Smooth muscle cell (in vitro differentiated cells): Measurements from ENCODE around the gene SHLD1. TPM values are rescaled to one million over a fixed set of nuclear protein-coding genes. Genes with fewer than 3 reads are reported as not detected.
A peak's percentile ranks its signal among the peaks of the same experiment; 100 is the strongest.
"Not testable (repeated sequence)": the region's sequence is repeated elsewhere in the genome, so short reads cannot be mapped to it uniquely, and the experiment has no call there.

Experiments used
- DNase-seq: peaks from one replicate; lab custom pipeline; 2025; ENCODE audit not compliant: unreplicated experiment; lab: John Stamatoyannopoulos, UW
- H2AFZ ChIP-seq: fragments of 200-600 bp; sonication (generic); 2 replicates; pipeline ENCODE4 v1.6.0; 2016; ENCODE audit warnings: antibody characterized with exemption, low read depth, mild to moderate bottlenecking
- H3F3A ChIP-seq: fragments of 200-600 bp; sonication (generic); 2 replicates; pipeline ENCODE4 v1.6.0; 2017; ENCODE audit warnings: antibody characterized with exemption, low read depth
- H3K27ac ChIP-seq: fragments of 200-600 bp; sonication (generic); 2 replicates; pipeline ENCODE4 v1.5.1; 2016; ENCODE audit warnings: low read depth, mild to moderate bottlenecking
- H3K27me3 ChIP-seq: fragments of 200-600 bp; sonication (generic); 2 replicates; pipeline ENCODE4 v1.6.1; 2016; ENCODE audit warnings: low read depth, mild to moderate bottlenecking
- H3K36me3 ChIP-seq: fragments of 200-600 bp; sonication (generic); 2 replicates; pipeline ENCODE4 v1.5.1; 2016; ENCODE audit warnings: low read depth
- H3K4me1 ChIP-seq: fragments of 200-600 bp; sonication (generic); 2 replicates; pipeline ENCODE4 v1.5.1; 2016; ENCODE audit warnings: low read depth
- H3K4me2 ChIP-seq: fragments of 200-600 bp; sonication (generic); 2 replicates; pipeline ENCODE4 v1.6.0; 2016; ENCODE audit warnings: mild to moderate bottlenecking
- H3K4me3 ChIP-seq: fragments of 200-600 bp; sonication (generic); 2 replicates; pipeline ENCODE4 v1.5.1; 2016; ENCODE audit warnings: mild to moderate bottlenecking
- H3K79me2 ChIP-seq: fragments of 200-600 bp; sonication (generic); 2 replicates; pipeline ENCODE4 v1.6.0; 2016; ENCODE audit warnings: low read depth, mild to moderate bottlenecking
- H3K9ac ChIP-seq: fragments of 200-600 bp; sonication (generic); 2 replicates; pipeline ENCODE4 v1.6.0; 2016; ENCODE audit warnings: low read depth
- H3K9me3 ChIP-seq: fragments of 200-600 bp; sonication (generic); replicated peaks from 2 replicates; pipeline ENCODE4 v1.5.1; 2016; ENCODE audit warnings: low read depth
- H4K20me1 ChIP-seq: fragments of 200-600 bp; sonication (generic); 2 replicates; pipeline ENCODE4 v1.6.0; 2016; ENCODE audit warnings: low read depth
- CTCF ChIP-seq: fragments of 200-600 bp; sonication (generic); IDR thresholded peaks from 2 replicates; pipeline ENCODE4 v1.5.1; 2017; ENCODE audit warnings: borderline replicate concordance, mild to moderate bottlenecking, antibody characterized with exemption; ENCODE audit not compliant: insufficient read depth, poor library complexity, severe bottlenecking
- WGBS: methylation state at CpG from one replicate; pipeline ENCODE4 v1.1.7; 2016; ENCODE audit warnings: low lambda C conversion rate; 5-methylcytosine and 5-hydroxymethylcytosine counted together
- polyA plus RNA-seq: library from polyadenylated mRNA; unstranded; fragments of >200 nt; fragmentation: Nextera tagmentation; extraction: Ambion mirVana; gene quantifications from 2 replicates; pipeline ENCODE4 v1.2.1, GENCODE V29; 2016
- total RNA-seq: library from RNA; depleted of rRNA; stranded (reverse); fragments of >200 nt; gene quantifications from 2 replicates; pipeline ENCODE4 v1.2.3, GENCODE V29; 2014

Gene SHLD1
- 3.3 and 3.9 TPM in 2 replicates for total RNA-seq
- polyA plus RNA-seq: 3.7 TPM in 2 replicates

DNA sequence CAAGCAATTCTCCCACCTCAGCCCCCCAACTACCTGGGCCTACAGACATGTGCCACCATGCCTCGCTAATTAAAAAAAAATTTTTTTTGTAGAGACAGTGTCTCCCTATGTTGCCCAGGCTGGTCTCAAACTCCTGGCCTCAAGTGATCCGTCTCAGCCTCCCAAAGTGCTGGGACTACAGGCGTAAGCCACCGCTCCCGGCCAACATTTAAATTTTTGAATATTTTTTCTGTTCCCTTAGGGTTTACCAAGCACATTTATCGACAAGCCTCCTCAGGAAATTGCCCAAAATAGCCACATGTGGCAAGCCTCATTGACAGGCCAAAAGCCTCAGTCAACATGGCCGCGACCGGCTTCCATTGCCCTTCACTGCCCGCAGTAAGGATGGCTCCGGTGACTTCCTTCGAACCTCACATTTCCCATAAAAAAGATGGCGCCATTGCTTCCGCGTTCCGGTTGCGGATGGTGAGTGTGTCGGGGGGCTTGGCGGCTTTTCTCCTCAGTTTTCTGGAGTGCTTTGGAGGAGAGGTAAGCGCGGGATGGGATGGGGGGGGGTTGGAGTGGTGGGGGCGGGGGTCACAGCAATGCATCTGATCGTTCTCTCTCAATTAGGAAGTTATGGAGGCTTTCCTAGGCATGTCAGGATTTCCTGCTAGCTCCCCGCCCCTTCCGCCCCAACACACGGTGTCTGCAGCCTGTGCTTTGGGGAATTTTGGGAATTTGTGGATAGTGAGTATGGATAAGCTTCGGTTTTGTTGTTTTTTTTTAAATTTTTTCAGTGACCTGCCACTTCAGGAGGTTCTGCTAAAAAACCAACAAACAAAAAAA lies at the start of gene SHLD1:
Gene SHLD1 (plus strand): TSS at position 450 of the 828 bp plus-strand sequence. CDS start 22,465 bp downstream, outside the sequence.
- no peaks in the 10 kb centered on the region for H3K4me1 ChIP-seq
- WGBS: 17% methylated on average over 27 of the region's 27 CpGs
- no peak for TF ChIP-seq CTCF

DNA sequence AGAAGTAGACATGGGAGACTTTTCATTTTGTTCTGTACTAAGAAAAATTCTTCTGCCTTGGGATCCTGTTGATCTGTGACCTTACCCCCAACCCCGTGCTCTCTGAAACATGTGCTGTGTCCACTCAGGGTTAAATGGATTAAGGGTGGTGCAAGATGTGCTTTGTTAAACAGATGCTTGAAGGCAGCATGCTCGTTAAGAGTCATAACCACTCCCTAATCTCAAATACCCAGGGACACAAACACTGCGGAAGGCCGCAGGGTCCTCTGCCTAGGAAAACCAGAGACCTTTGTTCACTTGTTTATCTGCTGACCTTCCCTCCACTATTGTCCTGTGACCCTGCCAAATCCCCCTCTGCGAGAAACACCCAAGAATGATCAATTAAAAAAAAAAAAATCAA lies 47.9 kb upstream of the SHLD1 start:
- H3K9ac ChIP-seq, H4K20me1 ChIP-seq, H3K27ac ChIP-seq, H3K36me3 ChIP-seq, H3K4me3 ChIP-seq, H3K4me2 ChIP-seq, H3F3A ChIP-seq, H3K27me3 ChIP-seq, H3K4me1 ChIP-seq, DNase-seq, H3K79me2 ChIP-seq, H2AFZ ChIP-seq, H3K9me3 ChIP-seq: not testable (repeated sequence)
- WGBS: 81% methylated on average over 5 of the region's 5 CpGs

More for the DNA sequence above, at the start of gene SHLD1:
- Histone ChIP-seq H3K79me2 (peaks cover 3% of the 10 kb centered on the region), H3K9me3 (no peaks in the 10 kb centered on the region), H3K27me3 (no peaks in the 10 kb centered on the region), H3K36me3 (no peaks in the 10 kb centered on the region), H2AFZ (peak within 1 kb of the TSS; percentile 98), H3K4me2 (peak within 1 kb of the TSS; percentile 93), H3K9ac (peak within 1 kb of the TSS; percentile 56), H4K20me1 (no peaks in the 10 kb centered on the region), H3F3A (no peaks in the 10 kb centered on the region), H3K27ac (peak within 1 kb of the TSS; percentile 54), H3K4me3 (peak within 1 kb of the TSS; percentile 83)
- peak; percentile 52 for DNase-seq

DNA sequence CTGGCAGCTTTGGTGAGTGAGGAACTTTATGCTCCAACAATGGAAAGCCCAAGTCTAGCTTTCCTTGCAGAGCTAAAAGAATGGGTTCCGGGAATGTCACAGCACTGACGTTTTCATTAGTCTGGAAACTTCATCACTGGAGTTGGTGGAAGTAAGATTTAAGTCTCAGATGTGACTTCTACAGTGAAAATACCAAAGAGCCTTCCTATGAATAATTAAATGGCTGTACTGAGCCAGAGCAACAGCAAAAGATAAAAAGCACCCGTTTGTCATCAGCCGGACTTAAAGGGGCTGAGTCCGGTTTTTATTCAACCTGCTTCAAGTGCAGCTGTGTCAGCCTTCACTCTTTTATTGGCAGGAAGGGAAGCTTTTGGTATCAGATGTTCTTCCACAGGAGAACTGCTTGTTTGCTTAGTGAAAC lies 46.5 kb upstream of the SHLD1 start:
- no peak overlapping the region for H3K4me2 ChIP-seq
- TF ChIP-seq CTCF: no peak
- 79% methylated on average over 5 of the region's 5 CpGs for WGBS

DNA sequence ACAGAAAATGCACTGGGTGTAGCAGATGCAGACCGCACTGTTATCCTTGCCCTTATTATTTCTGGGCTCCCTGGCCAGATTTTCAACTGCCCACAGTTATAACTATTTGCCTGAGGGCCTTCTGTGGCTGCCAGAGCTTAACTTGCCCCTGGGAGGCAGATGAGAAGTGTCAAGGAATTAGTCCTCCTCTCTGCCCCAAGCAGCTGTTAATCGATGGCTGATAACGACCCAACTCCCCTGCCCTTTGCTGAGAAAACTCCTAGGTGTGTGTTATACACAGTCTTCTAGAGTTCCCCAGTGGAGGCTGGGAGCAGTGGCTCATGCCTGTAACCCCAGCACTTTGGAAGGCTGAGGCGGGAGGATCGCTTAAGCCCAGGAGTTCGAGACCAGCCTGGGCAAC lies 44.4 kb upstream of the SHLD1 start:
- Histone ChIP-seq H3K4me1 (no peaks in the 10 kb centered on the region), H3K36me3 (no peaks in the 10 kb centered on the region), H3K4me2 (no peak overlapping the region), H3K9me3 (no peaks in the 10 kb centered on the region), H4K20me1 (no peaks in the 10 kb centered on the region), H3K27me3 (peaks cover 2% of the 10 kb centered on the region), H3K27ac (no peak overlapping the region), H3K9ac (no peak overlapping the region), H2AFZ (no peak overlapping the region), H3F3A (no peaks in the 10 kb centered on the region), H3K4me3 (no peak overlapping the region), H3K79me2 (no peaks in the 10 kb centered on the region)
- 84% methylated on average over 6 of the region's 6 CpGs for WGBS
- TF ChIP-seq CTCF: no peak
- no peak for DNase-seq

More for the DNA sequence above, 46.5 kb upstream of the SHLD1 start:
- no peaks in the 10 kb centered on the region for H3K4me1 ChIP-seq
- no peaks in the 10 kb centered on the region for H4K20me1 ChIP-seq
- no peaks in the 10 kb centered on the region for H3K27me3 ChIP-seq
- no peaks in the 10 kb centered on the region for H3K36me3 ChIP-seq
- no peak overlapping the region for H3K27ac ChIP-seq
- no peaks in the 10 kb centered on the region for H3K79me2 ChIP-seq
- no peak overlapping the region for H3K4me3 ChIP-seq
- H2AFZ ChIP-seq: no peak overlapping the region
- H3K9me3 ChIP-seq: no peaks in the 10 kb centered on the region
- no peaks in the 10 kb centered on the region for H3F3A ChIP-seq
- H3K9ac ChIP-seq: no peak overlapping the region
- no peak for DNase-seq
